Measurements from ENCODE around the gene MALT1.

MALT1 gene

DNA sequence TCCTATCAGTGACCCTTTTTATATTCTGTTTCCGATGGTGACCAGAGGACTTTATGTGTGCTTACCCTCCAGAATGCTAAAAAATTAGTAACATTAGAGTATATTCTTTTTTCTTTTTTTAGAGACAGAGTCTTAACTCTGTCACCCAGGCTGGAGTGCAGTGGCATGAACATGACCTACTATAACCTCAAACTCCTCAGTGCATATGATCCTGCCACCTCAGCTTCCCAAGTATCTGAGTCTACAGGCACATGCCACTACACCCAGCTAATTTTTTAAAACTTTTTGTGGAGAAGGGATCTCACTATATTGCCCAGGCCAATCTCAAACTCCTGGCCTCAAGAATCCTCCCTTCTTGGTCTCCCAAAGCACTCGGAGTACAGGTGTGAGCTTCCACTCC, 74.6 kb downstream of the MALT1 start:
- no peaks in the 10 kb centered on the region for H3K79me2 ChIP-seq (ENCODE audit: low read length)
- H3K4me1 ChIP-seq (ENCODE audit: low read length) = no peaks in the 10 kb centered on the region; the same call in 1 of the 2 replicates
- no peaks in the 10 kb centered on the region for H4K20me1 ChIP-seq (ENCODE audit: insufficient read depth, low read length)
- TF ChIP-seq, protein P1, sequence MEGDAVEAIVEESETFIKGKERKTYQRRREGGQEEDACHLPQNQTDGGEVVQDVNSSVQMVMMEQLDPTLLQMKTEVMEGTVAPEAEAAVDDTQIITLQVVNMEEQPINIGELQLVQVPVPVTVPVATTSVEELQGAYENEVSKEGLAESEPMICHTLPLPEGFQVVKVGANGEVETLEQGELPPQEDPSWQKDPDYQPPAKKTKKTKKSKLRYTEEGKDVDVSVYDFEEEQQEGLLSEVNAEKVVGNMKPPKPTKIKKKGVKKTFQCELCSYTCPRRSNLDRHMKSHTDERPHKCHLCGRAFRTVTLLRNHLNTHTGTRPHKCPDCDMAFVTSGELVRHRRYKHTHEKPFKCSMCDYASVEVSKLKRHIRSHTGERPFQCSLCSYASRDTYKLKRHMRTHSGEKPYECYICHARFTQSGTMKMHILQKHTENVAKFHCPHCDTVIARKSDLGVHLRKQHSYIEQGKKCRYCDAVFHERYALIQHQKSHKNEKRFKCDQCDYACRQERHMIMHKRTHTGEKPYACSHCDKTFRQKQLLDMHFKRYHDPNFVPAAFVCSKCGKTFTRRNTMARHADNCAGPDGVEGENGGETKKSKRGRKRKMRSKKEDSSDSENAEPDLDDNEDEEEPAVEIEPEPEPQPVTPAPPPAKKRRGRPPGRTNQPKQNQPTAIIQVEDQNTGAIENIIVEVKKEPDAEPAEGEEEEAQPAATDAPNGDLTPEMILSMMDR (IDR thresholded peaks at IDR 0.05; ENCODE audit: low read depth, low read length) = no peak
- TF ChIP-seq EZH2phosphoT487 (IDR thresholded peaks at IDR 0.05; ENCODE audit: low read depth) = no peak
- H3K9ac ChIP-seq (ENCODE audit: low read length) = no peak overlapping the region
- no peak overlapping the region for H2AFZ ChIP-seq (ENCODE audit: low read depth, low read length)
- peaks cover 60% of the 10 kb centered on the region for H3K36me3 ChIP-seq (replicated peaks; ENCODE audit: low read depth, low read length)
- H3K4me3 ChIP-seq (ENCODE audit: low read length) = no peak overlapping the region
- no peak overlapping the region for H3K4me2 ChIP-seq (ENCODE audit: low read length)
- H3K27me3 ChIP-seq (ENCODE audit: low read depth, low read length) = no peaks in the 10 kb centered on the region
- no peak overlapping the region for H3K27ac ChIP-seq (ENCODE audit: low read length)
- H3K9me3 ChIP-seq (ENCODE audit: insufficient read depth, low read length) = peaks cover 15% of the 10 kb centered on the region

DNA sequence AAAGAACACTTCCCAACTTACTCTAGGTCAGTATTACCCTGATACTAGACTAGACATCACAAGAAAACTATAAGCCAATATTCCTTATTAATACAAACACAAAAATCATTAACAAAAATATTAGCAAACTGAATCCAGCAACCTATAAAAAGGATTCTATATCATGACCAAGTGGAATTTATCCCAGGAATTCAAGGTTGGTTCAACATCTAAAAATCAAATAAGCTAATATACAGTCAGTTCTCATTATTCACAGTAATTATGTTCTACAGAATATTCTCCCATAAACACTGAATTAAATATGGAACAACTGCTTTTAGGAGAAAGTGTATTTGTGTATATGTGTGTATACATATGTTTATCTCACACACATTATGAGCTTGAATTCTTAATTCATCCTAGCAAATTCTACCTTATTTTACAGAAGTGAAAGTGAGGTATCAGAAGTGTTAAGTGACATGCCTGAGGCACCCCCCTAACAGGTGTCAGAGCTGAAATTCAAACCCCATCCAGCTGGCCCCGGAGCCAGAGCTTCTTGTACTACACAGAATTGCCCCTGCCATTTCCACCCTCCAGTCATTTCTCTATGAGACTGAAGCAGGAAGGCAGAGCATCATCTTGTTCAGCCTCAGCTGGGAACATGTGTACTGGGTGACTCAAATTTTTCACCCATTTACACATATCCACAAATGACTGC, 77.8 kb downstream of the MALT1 start:
- no peak overlapping the region for H3K9ac ChIP-seq (ENCODE audit: low read length)
- TF ChIP-seq, protein P1 (IDR thresholded peaks at IDR 0.05; ENCODE audit: low read depth, low read length) = no peak
- TF ChIP-seq EZH2phosphoT487 (IDR thresholded peaks at IDR 0.05; ENCODE audit: low read depth) = no peak

DNA sequence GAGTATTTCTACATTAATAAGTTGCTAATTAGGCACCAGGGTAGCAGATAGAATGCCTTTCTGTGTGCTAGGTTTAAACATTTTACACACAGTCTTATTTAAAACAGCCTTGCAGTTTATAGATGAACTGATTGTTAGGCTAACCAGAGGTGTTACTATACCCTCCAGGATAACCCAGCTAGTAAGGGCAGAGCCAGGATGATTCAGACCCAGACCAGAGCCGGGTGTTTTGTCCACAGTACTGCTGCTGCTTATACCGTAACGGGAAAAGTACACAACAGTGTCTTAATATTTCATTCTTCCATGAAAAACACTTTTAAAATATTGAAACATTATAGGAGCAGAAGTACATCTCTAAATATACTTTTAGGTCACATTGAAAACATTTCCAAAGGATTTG, 82.7 kb downstream of the MALT1 start:
- H3K4me3 ChIP-seq (ENCODE audit: low read length) = no peak overlapping the region
- H3K27me3 ChIP-seq (ENCODE audit: low read depth, low read length) = peaks cover 8% of the 10 kb centered on the region
- H3K9me3 ChIP-seq (ENCODE audit: insufficient read depth, low read length) = peaks cover 9% of the 10 kb centered on the region
- H4K20me1 ChIP-seq (ENCODE audit: insufficient read depth, low read length) = no peaks in the 10 kb centered on the region
- H3K27ac ChIP-seq (ENCODE audit: low read length) = no peak overlapping the region
- H2AFZ ChIP-seq (ENCODE audit: low read depth, low read length) = no peak overlapping the region
- H3K4me2 ChIP-seq (ENCODE audit: low read length) = no peak overlapping the region
- H3K4me1 ChIP-seq (ENCODE audit: low read length) = no peaks in the 10 kb centered on the region; the same call in 1 of the 2 replicates
- no peaks in the 10 kb centered on the region for H3K79me2 ChIP-seq (ENCODE audit: low read length)
- H3K9ac ChIP-seq (ENCODE audit: low read length) = no peak overlapping the region
- H3K36me3 ChIP-seq (replicated peaks; ENCODE audit: low read depth, low read length) = peaks cover 20% of the 10 kb centered on the region
- TF ChIP-seq, protein P1 (IDR thresholded peaks at IDR 0.05; ENCODE audit: low read depth, low read length) = no peak
- TF ChIP-seq EZH2phosphoT487 (IDR thresholded peaks at IDR 0.05; ENCODE audit: low read depth) = no peak

More for the DNA sequence above, 77.8 kb downstream of the MALT1 start:
- Histone ChIP-seq H3K79me2 (ENCODE audit: low read length) (no peaks in the 10 kb centered on the region), H3K4me2 (ENCODE audit: low read length) (no peak overlapping the region), H3K27ac (ENCODE audit: low read length) (no peak overlapping the region), H3K4me1 (ENCODE audit: low read length) (no peaks in the 10 kb centered on the region; the same call in 1 of the 2 replicates), H3K4me3 (ENCODE audit: low read length) (no peak overlapping the region), H3K9me3 (ENCODE audit: insufficient read depth, low read length) (peaks cover 15% of the 10 kb centered on the region), H3K36me3 (replicated peaks; ENCODE audit: low read depth, low read length) (peaks cover 55% of the 10 kb centered on the region), H4K20me1 (ENCODE audit: insufficient read depth, low read length) (no peaks in the 10 kb centered on the region), H3K27me3 (ENCODE audit: low read depth, low read length) (no peaks in the 10 kb centered on the region), H2AFZ (ENCODE audit: low read depth, low read length) (no peak overlapping the region)

DNA sequence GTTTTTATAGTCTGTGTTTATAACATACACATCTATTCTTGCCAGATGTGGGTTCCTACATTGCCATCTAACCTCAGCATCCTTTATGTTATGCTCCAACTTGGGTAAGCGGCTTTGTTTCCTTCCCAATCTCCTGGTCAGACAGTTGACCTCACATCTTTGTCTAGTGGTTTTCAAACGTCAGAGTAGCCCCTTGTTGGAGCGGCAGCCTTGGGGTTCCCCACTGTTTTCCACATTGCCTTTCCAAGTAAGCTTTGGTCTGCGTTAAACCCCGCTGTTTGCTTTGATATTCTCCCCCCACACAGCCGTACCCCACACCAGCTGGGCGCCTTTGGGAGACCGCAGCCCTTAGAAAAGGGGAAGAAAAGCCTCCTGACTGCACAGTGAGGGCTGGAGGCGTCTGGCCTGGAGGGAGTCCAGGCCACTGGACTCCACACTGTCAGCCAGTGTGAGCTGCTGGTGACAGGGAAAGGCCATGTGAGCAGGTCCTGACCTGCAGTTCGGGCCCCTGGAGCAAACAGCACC, 83.3 kb downstream of the MALT1 start:
- H3K4me1 ChIP-seq (ENCODE audit: low read length) = no peaks in the 10 kb centered on the region; the same call in 1 of the 2 replicates
- no peaks in the 10 kb centered on the region for H4K20me1 ChIP-seq (ENCODE audit: insufficient read depth, low read length)
- H3K4me2 ChIP-seq (ENCODE audit: low read length) = no peak overlapping the region
- H3K36me3 ChIP-seq (replicated peaks; ENCODE audit: low read depth, low read length) = peaks cover 14% of the 10 kb centered on the region
- H3K27me3 ChIP-seq (ENCODE audit: low read depth, low read length) = peaks cover 10% of the 10 kb centered on the region
- H3K9me3 ChIP-seq (ENCODE audit: insufficient read depth, low read length) = 0 out of 2 replicates have a peak, but pooled peaks cover 3% of the 10 kb centered on the region
- no peaks in the 10 kb centered on the region for H3K79me2 ChIP-seq (ENCODE audit: low read length)
- no peak overlapping the region for H3K4me3 ChIP-seq (ENCODE audit: low read length)
- no peak overlapping the region for H3K9ac ChIP-seq (ENCODE audit: low read length)
- H3K27ac ChIP-seq (ENCODE audit: low read length) = no peak overlapping the region
- H2AFZ ChIP-seq (ENCODE audit: low read depth, low read length) = no peak overlapping the region
- TF ChIP-seq, protein P1 (IDR thresholded peaks at IDR 0.05; ENCODE audit: low read depth, low read length) = no peak
- TF ChIP-seq EZH2phosphoT487 (IDR thresholded peaks at IDR 0.05; ENCODE audit: low read depth) = no peak

Measured in OCI-LY3 (cell line).